WTC11 (cell line): ENCODE results near the gene RHOB.

Source experiments
- ATF1 ChIP-seq: sonication (generic); formaldehyde crosslinking; IDR thresholded peaks from 2 replicates; pipeline ENCODE4 v1.8.1; 2023; ENCODE audit warnings: mild to moderate bottlenecking, moderate library complexity, missing genetic modification reagents
- CBFB ChIP-seq: sonication (generic); formaldehyde crosslinking; IDR thresholded peaks from 2 replicates; pipeline ENCODE4 v1.8.1; 2022; ENCODE audit warnings: mild to moderate bottlenecking, low read depth, missing genetic modification reagents
- CREB1 ChIP-seq: sonication (generic); formaldehyde crosslinking; IDR thresholded peaks from 2 replicates; pipeline ENCODE4 v1.8.0; 2023; ENCODE audit warnings: mild to moderate bottlenecking, missing genetic modification reagents
- CTCF ChIP-seq: fragments of 200-600 bp; IDR thresholded peaks from 2 replicates; pipeline ENCODE4 v1.8.0; 2022; ENCODE audit warnings: antibody characterized with exemption
- SP1 ChIP-seq: sonication (generic); formaldehyde crosslinking; conservative IDR thresholded peaks from 2 replicates; pipeline ENCODE4 v1.8.1; 2022; ENCODE audit warnings: missing genetic modification reagents
- STAT6 ChIP-seq: sonication (generic); formaldehyde crosslinking; conservative IDR thresholded peaks from 2 replicates; pipeline ENCODE4 v1.8.1; 2023; ENCODE audit warnings: mild to moderate bottlenecking, low read depth, missing genetic modification reagents, moderate library complexity
- TCF7 ChIP-seq: sonication (generic); formaldehyde crosslinking; IDR thresholded peaks from 2 replicates; pipeline ENCODE4 v1.8.0; 2022; ENCODE audit warnings: mild to moderate bottlenecking, low read depth, missing genetic modification reagents, moderate library complexity
- USF2 ChIP-seq: sonication (generic); formaldehyde crosslinking; IDR thresholded peaks from 2 replicates; pipeline ENCODE4 v1.8.1; 2023; ENCODE audit warnings: mild to moderate bottlenecking, missing genetic modification reagents, moderate library complexity
- ZBTB21 ChIP-seq: sonication (generic); formaldehyde crosslinking; IDR thresholded peaks from 2 replicates; pipeline ENCODE4 v1.8.1; 2023; ENCODE audit warnings: mild to moderate bottlenecking, missing genetic modification reagents, borderline replicate concordance
- ZBTB43 ChIP-seq: sonication (generic); formaldehyde crosslinking; IDR thresholded peaks from 2 replicates; pipeline ENCODE4 v1.8.1; 2023; ENCODE audit warnings: mild to moderate bottlenecking, missing genetic modification reagents

- no peak for TF ChIP-seq TCF7 (CRISPR knock-in tag)
- TF ChIP-seq ZBTB43 (CRISPR knock-in tag): no peak
- TF ChIP-seq SP1 (CRISPR knock-in tag): no peak
- no peak for TF ChIP-seq ZBTB21 (CRISPR knock-in tag)
- TF ChIP-seq CREB1 (CRISPR knock-in tag): no peak
- TF ChIP-seq CTCF: no peak
- no peak for TF ChIP-seq CBFB
- no peak for TF ChIP-seq USF2 (CRISPR knock-in tag)
- no peak for TF ChIP-seq STAT6
- TF ChIP-seq ATF1 (CRISPR knock-in tag): no peak
These were observed 25.2 kb downstream of the RHOB start for GRCh38 chr2:20471902-20472559.
